GM19467 (cell line): ENCODE results near the gene CLN3.
"Not testable (repeated sequence)": the region's sequence is repeated elsewhere in the genome, so short reads cannot be mapped to it uniquely, and the experiment has no call there.

Experiments used
- ATAC-seq: cut with Tn5 transposase; IDR thresholded peaks from one replicate; pipeline ENCODE4 v1.9.1; 2021; ENCODE audit warnings: mild to moderate bottlenecking, moderate library complexity; ENCODE audit not compliant: unreplicated experiment

CLN3 gene

GRCh38 chr16:28514246-28514645 lies 22.4 kb upstream of the CLN3 start:
- no peak for ATAC-seq

DNA sequence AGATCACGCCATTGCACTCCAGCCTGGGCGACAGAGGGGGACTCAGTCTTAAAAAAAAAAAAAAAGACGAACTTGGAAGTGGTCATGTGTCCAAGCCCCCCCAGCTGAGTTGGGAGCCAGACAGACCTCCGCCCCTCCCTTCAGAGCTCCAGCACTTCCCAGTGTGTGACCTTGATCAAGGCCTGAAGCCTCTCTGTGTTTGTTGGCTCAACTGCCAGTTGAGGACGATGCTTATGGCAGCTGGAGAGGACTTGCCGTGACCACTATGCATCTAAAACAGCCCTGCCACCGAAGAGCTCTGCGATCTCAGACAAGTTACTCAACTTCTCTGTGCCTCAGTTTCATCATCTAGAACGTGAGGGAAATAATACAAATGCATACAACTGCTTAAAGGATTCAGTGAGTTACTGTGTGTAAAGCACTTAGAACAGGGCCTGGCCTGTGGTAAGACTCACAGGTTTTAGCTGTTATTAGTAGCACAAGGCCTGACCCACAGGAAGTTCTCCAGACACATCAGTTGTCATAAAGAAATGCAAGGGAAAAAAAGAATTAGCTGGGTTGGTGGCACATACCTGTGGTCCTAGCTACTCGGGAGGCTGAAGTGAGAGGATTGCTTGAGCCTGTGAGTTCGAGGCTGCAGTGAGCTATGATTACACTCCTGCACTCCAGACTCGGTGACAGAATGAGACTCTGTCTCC lies 21.8 kb upstream of the CLN3 start:
- ATAC-seq: no peak

DNA sequence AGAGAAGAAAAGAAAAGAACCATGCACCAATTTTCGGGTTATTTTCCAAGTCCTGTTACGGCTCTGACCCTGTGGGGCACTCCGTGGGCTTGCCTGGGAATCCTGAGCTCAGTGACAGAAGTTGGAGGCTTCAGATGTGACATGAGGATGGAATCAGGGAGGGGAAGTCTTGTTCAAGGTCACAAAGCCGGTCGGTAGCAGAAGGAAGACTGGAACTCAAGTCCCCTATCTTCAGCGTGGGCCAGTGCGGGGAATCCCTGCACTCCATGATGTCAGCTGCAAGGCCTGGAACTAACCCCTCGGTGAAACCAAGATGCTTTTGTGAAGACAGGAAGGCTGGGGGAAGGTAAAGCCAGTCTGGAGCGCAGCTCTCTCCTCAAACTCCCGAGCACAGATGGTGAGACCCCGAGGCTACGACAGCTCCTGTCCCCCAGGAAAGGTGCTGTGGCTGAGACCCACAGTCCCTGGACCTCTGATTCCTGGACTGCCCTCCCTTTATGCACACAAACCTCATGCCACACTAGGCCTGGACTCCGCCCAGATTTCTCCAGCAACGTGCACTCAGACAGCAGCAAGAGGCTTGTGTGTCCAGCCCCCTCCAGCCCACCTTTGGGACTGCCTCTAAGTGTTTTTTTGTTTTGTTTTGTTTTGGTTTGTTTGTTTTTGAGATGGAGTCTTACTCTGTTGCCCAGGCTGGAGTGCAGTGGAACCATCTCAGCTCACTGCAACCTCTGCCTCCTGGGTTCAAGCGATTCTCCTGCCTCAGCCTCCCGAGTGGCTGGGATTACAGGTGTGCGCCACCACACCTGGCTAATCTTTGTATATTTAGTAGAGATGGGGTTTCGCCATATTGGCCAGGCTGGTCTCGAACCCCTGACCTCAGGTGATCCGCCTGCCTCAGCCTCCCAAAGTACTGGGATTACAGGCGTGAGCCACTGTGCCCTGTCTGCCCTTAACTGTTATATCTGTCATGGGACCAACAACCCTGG lies 20.2 kb upstream of the CLN3 start:
- no peak for ATAC-seq

- no peak for ATAC-seq
These were observed 19.2 kb upstream of the CLN3 start for GRCh38 chr16:28511031-28511430.

DNA sequence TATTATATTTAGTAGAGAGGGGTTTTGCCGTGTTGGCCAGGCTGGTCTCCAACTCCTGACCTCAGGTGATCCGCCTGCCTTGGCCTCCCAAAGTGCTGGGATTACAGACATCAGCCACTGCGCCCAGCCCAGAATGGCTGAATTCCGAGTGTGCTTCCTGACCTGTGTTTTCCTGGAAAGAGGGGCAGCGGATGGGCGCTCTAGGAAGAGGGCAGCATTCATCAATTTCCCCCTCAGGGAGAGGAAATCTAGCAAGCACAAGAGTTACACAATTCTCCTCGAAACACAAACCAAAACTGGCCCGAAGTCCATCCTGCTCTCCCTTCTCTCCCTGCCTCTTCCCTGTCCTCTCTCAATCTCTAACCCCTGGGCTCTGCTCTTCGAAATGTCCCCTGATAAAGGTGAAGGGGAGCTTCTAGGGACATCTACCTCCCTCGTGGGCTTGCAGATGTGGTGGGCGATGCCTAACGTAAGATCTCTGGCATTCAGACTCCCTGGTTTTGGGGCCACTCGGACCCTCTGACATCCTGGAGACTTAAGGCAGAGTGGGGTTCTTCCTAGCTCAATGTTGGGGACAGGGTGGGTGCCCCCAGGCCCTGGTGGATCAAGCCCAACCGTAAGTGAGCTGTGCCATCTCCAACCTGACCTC lies 13.7 kb upstream of the CLN3 start:
- no peak for ATAC-seq

GRCh38 chr16:28504707-28505404 lies 13.0 kb upstream of the CLN3 start:
- no peak for ATAC-seq

DNA sequence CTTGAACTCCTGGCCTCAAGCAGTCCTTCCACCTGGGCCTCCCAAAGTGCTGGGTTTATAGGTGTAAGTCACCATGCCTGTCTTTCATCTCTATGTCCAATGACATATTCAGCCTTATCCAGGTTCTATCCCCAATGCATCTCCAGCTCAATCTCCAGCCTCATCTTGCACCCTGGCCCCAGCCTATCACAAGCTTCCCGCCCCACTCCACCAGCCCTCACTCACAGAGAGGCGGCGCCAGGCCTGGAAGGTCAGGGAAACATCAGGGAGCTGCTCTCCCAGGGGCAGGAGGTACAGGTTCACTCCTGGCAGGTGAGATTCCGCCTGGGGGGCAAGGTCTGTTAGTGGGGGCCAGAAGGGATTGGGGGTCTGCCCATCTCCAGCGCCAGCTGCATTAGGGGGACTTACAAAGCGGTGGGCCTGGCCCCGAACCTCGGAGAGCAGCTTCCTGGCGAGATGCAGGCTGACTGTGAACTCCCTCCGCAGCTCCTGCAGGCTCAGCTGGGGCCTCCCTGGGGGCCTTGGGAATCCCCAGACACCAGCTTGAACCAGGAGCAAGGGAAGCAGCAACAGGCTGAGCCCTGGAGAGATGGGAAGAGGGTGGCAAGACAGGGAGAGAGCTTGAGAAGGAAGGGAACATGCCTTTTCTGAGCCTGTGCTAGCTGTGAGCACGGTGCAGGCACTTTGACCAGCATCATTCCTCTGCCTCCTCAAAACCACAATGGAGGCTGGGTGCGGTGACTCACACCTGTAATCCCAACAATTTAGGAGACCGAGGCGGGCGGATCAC lies 11.8 kb upstream of the CLN3 start:
- ATAC-seq: no peak

DNA sequence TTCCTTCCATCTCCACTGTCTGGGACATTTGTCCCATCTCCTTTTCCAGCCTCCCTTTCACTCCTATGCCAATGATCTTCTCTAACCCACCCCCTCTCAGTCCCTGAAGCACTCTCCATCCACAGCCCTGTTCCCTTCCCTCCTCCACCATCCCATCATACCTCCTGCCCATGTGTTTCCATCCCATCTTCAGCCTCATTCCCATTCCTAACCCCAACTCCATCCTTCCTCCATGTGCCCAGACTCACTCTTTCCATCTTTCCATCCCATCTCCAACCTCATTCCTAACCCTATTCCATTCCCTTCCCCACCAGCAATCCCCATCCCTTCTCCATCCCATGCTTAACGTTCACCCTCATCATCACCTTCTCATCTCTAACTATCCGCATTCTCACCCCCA lies 10.4 kb upstream of the CLN3 start:
- ATAC-seq: no peak

- no peak for ATAC-seq
These were observed 9.7 kb upstream of the CLN3 start for GRCh38 chr16:28501258-28502232.

DNA sequence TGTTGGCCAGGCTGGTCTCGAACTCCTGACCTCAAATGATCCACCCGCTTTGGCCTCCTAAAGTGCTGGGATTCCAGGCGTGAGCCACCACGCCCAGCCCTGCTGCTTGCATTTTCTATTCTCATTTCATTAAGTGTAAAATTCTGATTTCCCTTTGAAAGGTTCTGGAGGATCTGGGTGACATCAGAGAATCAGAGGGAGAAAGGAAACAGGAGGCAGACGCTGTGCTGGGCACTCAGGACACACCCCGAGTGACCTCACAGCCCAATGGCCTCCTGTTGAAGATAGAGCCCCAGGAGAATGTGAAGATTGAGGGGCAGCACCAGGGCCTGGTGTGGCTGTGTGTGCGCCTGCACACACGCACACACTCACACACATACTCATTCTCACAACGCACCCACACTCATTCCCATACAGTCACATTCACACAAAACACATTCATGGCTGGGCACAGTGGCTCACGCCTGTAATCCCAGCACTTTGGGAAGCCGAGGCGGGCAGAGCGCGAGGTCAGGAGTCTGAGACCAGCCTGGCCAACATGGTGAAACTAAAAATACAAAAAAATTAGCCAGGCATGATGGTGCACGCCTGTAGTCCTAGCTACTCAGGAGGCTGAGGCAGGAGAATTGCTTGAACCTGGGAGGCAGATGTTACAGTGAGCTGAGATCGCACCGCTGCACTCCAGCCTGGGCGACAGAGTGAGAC lies 8.8 kb upstream of the CLN3 start:
- not testable (repeated sequence) for ATAC-seq

DNA sequence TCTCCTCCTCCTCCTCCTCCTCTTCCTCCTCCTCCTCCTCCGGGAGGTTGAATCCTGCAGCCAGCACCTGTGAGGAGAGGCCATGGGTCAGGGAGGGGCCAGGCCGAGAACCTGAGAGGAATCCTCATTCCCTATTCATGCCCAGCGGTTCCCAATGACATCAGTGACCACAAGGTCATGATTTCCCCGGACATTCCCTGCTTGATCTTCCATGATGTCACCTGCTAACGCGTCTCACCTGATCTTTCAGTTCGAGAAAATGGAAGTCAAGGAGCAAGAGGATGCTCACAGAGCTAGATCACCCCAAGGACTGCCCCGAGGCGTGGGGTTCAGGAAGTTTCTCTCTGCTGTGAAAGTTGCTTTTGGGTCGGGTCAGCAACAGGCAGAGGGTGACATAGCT lies 8.0 kb upstream of the CLN3 start:
- no peak for ATAC-seq

DNA sequence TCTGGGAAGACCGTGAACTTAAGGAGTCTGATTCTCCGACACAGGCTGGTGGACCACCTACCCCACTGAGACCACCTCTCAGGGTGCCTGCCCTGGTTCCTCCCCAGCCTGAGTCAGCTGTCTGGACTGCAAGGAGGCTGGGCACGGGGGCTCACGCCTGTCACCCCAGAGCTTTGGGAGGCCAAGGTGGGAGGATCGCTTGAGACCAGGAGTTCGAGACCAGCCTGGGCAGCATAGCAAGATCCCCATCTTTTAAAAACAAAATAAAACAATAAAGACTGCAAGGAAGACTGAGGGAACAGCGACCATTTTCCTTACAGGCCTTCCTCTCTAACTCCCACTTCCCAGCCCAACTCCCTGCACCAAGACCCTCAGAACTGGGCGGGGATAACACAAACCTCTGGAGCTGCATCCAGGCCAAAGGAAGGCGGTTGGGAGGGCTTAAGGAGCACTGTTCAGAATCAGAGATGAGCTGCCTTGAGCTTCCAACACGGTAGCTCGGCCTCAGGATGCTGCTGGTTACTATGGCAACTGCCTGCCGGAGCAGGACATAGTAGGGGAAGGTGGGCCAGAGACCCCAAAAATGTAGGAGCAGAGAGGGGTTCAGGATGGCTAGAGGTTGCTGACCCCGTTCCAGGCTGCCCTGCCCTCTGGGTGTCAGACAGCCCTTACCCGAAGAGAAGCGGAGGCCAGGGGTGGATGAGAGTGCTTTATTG lies 7.0 kb upstream of the CLN3 start:
- ATAC-seq: no peak

- ATAC-seq: no peak
These were observed 6.2 kb upstream of the CLN3 start for GRCh38 chr16:28497861-28498599.

GRCh38 chr16:28497386-28497785 lies 5.5 kb upstream of the CLN3 start:
- no peak for ATAC-seq

DNA sequence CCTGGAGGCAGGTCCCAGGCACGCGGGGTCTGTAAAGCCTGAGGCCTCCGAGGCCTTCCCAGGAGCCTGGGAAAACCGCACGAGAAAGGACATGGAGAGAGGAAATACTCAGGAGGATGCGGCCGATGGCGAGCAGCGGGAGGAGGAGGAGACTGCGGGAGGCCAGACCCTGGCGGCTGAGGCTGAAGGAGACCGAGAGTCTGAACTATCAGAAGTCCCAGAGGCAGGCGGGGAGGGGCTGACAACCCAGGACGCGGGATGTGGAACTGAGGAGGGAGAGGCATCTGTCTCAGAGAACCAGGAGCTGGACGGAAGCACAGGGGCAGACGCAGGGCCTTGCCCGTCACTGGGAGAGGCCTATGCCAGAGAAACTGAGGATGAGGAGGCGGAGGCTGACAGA lies 5.0 kb upstream of the CLN3 start:
- ATAC-seq: no peak

- ATAC-seq: no peak
These were observed 4.2 kb upstream of the CLN3 start for GRCh38 chr16:28495795-28496749.
